Astrocyte of the cerebellum (primary cell): ENCODE results near the gene CSRP2.

Experiments used
- DNase-seq: peaks from one replicate; pipeline ENCODE4 v3.0.0-alpha.2; 2011; ENCODE audit warnings: low read depth
- H3K4me3 ChIP-seq: 2 replicates; pipeline ENCODE4 v1.5.1; 2011; ENCODE audit warnings: mild to moderate bottlenecking, low read depth, low read length, moderate library complexity
- in situ Hi-C: cut with HindIII; loops from 2 replicates; pipeline ENCODE4 v1.10.0; 2017; ENCODE audit warnings: low sequenced_read_pairs
- TF ChIP-seq, protein P1 (sequence below): IDR thresholded peaks from 2 replicates; pipeline ENCODE4 v1.5.1; 2012; ENCODE audit warnings: low read length, low read depth, moderate library complexity, mild to moderate bottlenecking; ENCODE audit errors: missing control alignments

Gene CSRP2

DNA sequence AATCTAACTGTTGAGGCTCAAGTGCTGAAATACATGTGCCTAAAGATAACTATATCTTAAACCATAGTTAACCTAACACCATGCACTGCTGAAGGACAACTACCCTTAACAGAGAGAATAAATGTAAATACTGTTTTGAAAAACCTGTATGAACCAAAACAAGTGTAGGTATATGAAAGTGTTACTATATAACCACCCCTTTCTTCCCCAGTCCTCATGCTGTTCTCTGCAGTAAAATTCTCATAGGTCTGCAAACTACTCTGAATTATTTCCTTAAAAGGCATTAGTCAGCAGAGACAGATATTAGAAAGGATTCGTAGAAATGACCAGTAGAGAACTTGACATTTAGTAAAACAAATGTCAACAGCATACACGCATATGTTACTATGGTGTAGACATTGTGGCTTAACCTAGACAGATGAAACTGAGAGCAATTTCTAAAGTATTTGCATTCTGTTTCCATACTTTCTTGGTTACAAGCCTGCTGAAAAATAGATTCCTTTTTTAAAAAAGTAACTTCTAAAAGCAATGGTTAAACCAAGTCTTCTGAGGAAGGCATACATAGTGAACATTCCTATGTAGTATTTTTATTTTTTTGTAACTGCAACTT lies 13.9 kb downstream of the CSRP2 start:
- no peak overlapping the region for H3K4me3 ChIP-seq
- TF ChIP-seq, protein P1, sequence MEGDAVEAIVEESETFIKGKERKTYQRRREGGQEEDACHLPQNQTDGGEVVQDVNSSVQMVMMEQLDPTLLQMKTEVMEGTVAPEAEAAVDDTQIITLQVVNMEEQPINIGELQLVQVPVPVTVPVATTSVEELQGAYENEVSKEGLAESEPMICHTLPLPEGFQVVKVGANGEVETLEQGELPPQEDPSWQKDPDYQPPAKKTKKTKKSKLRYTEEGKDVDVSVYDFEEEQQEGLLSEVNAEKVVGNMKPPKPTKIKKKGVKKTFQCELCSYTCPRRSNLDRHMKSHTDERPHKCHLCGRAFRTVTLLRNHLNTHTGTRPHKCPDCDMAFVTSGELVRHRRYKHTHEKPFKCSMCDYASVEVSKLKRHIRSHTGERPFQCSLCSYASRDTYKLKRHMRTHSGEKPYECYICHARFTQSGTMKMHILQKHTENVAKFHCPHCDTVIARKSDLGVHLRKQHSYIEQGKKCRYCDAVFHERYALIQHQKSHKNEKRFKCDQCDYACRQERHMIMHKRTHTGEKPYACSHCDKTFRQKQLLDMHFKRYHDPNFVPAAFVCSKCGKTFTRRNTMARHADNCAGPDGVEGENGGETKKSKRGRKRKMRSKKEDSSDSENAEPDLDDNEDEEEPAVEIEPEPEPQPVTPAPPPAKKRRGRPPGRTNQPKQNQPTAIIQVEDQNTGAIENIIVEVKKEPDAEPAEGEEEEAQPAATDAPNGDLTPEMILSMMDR, result no peak
- in situ Hi-C loops, result no loop called here
- no peak for DNase-seq

DNA sequence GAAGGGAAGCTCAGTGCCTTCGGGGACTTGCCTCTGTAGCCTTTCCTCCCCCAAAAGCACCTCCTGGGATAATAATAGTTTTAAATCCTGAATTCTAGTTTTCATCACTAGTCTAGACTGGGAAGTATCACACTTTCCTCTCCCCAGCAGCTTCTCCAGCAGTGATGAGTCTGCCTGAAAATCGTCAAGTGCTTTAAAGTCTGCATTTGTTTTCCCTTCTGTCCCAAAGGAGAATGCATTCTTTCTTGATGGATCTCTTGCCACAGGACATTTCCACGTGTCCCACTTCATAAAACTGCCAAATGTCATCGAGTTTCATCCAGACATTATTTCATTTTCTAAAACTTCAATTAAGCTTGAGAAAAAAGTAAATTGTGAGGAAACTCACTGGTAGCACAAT lies 15.0 kb downstream of the CSRP2 start:
- DNase-seq, result no peak
- TF ChIP-seq, protein P1, result no peak
- in situ Hi-C loops, result no loop called here
- no peak overlapping the region for H3K4me3 ChIP-seq

DNA sequence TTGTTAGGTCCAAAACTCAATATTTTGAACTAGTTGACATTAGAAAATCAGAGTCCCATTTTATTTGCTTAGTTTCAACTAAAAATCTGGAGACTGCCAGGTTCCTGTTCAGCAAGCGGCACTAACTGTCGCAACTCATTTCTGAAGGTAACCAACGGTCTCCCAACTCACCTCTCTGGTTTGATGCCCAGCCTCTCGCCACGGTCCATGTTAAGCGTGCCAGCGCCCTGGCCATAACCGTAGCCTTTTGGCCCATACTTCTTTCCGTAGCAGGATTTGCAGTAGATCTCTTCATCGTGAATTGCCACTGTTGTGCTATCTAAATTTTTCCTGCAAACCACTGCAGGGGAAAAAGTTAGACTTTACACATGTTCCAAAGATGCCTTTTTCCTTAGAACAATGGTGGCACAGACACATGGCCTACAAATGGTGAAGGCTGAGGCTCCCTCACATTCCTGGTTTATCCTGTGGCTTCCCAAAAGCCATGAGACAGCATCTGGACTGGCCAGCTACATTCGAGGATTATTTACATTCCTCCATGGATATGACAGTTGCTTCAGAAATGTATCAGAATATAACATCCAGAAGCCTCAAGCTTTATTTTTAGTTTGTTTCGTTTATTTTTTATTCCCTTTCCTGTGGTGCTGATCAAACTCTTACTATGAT lies 15.7 kb downstream of the CSRP2 start:
- no peak overlapping the region for H3K4me3 ChIP-seq
- TF ChIP-seq, protein P1, result no peak
- in situ Hi-C loops, result no loop called here
- DNase-seq, result peak; percentile 71

DNA sequence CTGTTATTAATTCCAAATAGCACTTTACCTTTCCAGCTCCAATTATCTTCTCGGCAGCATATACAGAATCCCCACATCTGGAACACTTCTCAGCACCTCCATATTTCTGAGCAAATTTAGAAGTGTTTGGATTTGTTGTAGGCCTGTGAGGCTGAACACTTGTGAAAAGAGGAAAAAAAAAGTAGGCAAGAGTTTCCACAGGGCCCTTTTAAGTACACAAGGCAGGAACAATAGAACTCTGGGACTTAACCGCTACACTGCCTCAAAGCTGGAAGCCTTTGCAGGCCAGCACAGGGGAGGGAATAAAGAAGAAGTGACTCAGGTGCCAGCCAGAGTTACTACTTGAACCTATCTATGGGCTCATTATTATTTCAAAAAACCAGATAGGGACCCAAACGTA lies 18.6 kb downstream of the CSRP2 start:
- in situ Hi-C loops, result no loop called here
- no peak overlapping the region for H3K4me3 ChIP-seq
- no peak for DNase-seq
- TF ChIP-seq, protein P1, result no peak

DNA sequence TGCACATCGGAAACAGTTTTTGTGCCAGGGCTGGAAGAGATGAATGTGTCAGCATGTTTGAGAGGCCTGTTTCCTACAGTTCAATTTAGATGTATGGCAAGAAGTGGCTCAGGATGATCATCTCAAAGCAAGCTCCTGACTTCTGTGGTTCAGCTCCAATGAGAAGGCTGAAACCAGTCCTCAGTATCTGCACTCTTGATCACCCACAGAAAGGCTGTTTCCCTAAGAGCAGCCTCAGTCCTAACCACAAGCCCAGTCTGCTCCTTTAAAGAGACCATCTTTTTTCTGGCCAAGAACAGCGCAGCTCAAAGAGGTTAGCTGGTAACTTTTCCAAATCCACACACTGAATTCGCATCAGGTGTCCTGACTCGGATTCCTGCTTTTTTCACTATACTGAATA lies 19.2 kb downstream of the CSRP2 start:
- H3K4me3 ChIP-seq, result no peak overlapping the region
- in situ Hi-C loops, result no loop called here
- TF ChIP-seq, protein P1, result no peak

DNA sequence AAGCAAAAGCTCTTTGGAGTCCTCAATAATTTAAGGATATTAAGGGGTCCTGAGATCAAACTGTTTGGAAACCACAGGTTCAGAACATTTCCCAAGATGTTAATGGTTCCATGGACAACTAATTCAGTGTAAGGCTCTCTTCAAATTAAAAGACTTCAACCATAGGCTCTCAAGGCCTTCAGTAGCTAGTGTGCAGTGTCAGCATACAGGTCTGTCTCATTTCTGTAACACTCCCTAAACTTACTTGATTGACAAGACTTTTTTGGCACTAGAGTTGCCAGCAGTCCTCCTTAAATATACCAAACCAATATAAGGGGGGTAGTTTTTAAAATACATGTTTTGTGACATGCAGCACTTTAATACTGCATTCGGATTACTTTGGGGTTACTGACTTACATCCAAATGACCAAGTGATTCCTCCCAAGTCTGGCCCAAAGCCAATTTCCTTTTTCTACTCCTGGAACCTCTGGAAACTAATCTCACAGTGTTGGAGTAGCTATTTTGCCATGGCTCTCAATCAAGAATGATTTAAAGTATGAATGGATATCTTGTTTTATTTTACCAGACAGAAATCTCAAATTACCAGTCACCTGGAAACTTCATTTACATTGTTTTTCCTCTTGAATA lies 22.7 kb downstream of the CSRP2 start:
- DNase-seq, result no peak
- TF ChIP-seq, protein P1, result no peak
- no peak overlapping the region for H3K4me3 ChIP-seq
- in situ Hi-C loops, result no loop called here

More for the DNA sequence above, 19.2 kb downstream of the CSRP2 start:
- DNase-seq, result no peak
